Inflammatory macrophage treated with lipopolysaccharide for 1 hour (primary cell): ENCODE data around the gene MLC1.

Source experiments
- DNase-seq, 2 donors: peaks; one replicate each; pipeline ENCODE4 v3.0.0-alpha.2; 2020 to 2022

The MLC1 gene

GRCh38 chr22:50085211-50085972, at the start of gene MLC1:
TSS of gene MLC1 (minus strand) at chr22:50085426. CDS start at chr22:50084902, 524 bp downstream.
- DNase-seq: peak; percentile 36 to 53

- no peak for DNase-seq
These were observed 49.3 kb upstream of the MLC1 start for GRCh38 chr22:50134481-50134880.

GRCh38 chr22:50131894-50132293, 46.7 kb upstream of the MLC1 start:
- DNase-seq: no peak

GRCh38 chr22:50129121-50129736, 44.0 kb upstream of the MLC1 start:
- no peak for DNase-seq

GRCh38 chr22:50125029-50125428, 39.8 kb upstream of the MLC1 start:
- DNase-seq: no peak

- no peak for DNase-seq
These were observed 37.9 kb upstream of the MLC1 start for GRCh38 chr22:50123119-50123518.

GRCh38 chr22:50121202-50121740, 36.0 kb upstream of the MLC1 start:
- no peak for DNase-seq

- DNase-seq: no peak
These were observed 34.6 kb upstream of the MLC1 start for GRCh38 chr22:50119768-50120251.

GRCh38 chr22:50119169-50119767, 34.0 kb upstream of the MLC1 start:
- DNase-seq: no peak

- peak in 1 of 2 donors; percentile 9 for DNase-seq
These were observed 33.4 kb upstream of the MLC1 start for GRCh38 chr22:50118557-50119168.

GRCh38 chr22:50118129-50118528, 32.9 kb upstream of the MLC1 start:
- no peak for DNase-seq

- DNase-seq: no peak
These were observed 32.0 kb upstream of the MLC1 start for GRCh38 chr22:50117168-50117762.

- no peak for DNase-seq
These were observed 30.5 kb upstream of the MLC1 start for GRCh38 chr22:50115693-50116092.

GRCh38 chr22:50114221-50115021, 29.2 kb upstream of the MLC1 start:
- DNase-seq: no peak

GRCh38 chr22:50112151-50113118, 27.2 kb upstream of the MLC1 start:
- peak; percentile 29 to 54 for DNase-seq

GRCh38 chr22:50111056-50111455, 25.8 kb upstream of the MLC1 start:
- DNase-seq: no peak

- DNase-seq: no peak
These were observed 22.3 kb upstream of the MLC1 start for GRCh38 chr22:50107529-50107928.

GRCh38 chr22:50105208-50106100, 20.2 kb upstream of the MLC1 start:
- peak in 1 of 2 donors; percentile 19 for DNase-seq

- no peak for DNase-seq
These were observed 18.9 kb upstream of the MLC1 start for GRCh38 chr22:50104141-50104544.

- DNase-seq: no peak
These were observed 17.7 kb upstream of the MLC1 start for GRCh38 chr22:50102946-50103345.
